ENCODE results near the gene ITPR1.

Gene ITPR1

DNA sequence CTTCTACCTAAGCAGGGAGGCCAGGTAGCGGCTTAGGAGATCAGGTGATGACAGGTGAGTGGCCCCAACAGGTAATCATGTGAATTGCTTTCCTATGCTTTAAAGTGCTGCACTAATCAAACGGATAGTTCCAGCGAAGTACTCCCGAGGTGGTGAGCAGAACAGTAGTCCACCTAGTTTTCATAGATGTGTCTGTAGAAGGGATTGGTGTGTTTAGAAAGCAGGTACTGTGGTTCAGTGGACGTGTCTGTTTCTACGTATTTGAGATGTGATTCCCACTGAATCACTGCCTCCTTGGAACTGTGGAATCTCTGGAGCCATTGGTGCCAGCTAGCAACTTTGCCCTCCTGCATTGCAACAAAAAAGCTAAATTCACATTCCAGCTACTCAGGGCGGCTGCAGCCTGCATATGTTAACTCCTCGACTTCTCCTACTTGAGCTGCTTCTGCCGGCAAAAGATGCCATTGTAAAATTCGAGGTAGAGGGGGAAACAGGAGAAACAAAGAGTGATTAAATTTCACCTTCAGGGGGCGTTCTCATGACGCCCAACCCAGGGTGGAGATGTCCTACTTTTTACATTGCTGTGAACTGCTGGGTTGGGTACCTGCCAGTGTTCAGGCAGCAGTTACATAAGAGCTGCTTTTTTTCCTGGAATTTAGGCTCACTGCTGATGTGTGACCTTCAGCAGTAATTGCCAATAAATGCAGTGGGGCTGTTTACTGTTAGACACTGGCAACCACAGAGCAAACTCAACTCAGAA, 227.3 kb downstream of the ITPR1 start:
- peak; percentile 79 for DNase-seq (ENCODE audit: low spot score)

DNA sequence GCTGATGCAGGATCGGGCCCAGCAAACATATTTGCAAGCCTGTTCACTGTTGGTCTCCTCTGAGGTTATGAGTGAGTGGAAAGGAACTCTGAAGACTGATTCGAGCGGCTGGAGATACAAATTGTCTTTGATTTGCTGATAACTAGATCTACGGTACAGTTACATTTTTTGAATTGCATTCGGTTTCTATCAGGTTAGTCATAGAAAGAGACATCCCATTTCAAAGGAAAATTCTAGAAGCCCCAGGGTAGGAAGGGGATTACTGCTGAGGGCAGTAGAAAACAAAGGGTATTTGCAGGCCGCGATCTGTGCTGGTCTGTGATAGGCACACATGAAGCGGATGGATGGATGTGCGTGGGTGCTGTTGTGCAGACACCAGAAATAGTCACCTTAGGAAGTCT, 228.4 kb downstream of the ITPR1 start:
- DNase-seq (ENCODE audit: low spot score) = no peak

DNA sequence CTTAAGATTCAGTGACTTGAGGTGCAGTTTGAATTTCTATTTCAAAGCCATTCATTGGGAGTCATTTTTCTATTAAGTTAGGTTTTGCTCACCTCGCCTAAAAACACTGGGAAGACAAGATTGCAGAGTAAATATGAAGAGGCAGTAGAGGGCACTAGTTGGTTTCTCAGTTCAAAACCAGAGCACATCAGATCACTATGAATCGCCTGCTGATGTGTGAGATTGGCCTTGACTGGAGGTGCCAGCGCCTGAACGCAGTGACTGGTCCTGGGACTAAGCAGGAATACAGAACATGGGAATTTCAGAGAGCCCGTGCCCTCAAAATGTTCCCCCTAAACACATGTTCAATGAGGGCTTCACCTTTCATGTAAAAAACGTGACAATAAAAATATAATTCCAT, 229.0 kb downstream of the ITPR1 start:
- DNase-seq (ENCODE audit: low spot score) = peak; percentile 78

GRCh38 chr3:4724051-4724629, 231.0 kb downstream of the ITPR1 start:
- DNase-seq (ENCODE audit: low spot score) = no peak

- no peak for DNase-seq (ENCODE audit: low spot score)
Observed at GRCh38 chr3:4726549-4726948, 233.4 kb downstream of the ITPR1 start.

GRCh38 chr3:4729061-4729973, 236.2 kb downstream of the ITPR1 start:
- no peak for DNase-seq (ENCODE audit: low spot score)

- DNase-seq (ENCODE audit: low spot score) = peak; percentile 84
Observed at GRCh38 chr3:4730719-4731118, 237.6 kb downstream of the ITPR1 start.

DNA sequence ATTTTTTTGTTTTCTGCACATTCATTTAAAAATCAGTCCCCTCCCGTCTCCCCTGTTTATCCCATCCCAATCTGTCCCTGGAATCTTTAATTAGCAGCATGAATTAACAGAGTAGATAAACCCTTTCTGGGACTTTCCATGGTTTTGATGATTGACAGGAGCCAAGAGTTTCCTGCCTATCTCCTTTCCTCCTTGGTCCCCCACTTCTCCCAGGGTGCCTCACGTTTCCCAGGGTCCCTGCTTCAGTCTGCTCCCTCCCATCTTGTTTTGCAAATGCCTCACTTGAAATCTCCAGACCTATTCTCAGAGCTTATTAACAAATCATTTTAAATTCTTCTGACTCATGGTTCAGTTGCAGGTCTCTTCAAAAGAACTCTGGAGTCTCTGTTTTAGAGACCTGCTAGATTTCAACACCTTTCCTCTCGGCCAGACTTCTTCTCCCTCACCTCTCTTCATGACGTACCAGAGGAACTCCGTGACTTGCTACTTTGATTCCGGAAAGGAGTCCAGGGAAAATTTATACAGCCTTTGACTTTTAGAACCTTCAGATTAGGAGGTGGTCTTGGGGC, 238.5 kb downstream of the ITPR1 start:
- no peak for DNase-seq (ENCODE audit: low spot score)

GRCh38 chr3:4732925-4733324, 239.8 kb downstream of the ITPR1 start:
- DNase-seq (ENCODE audit: low spot score) = no peak

GRCh38 chr3:4734454-4734853, 241.3 kb downstream of the ITPR1 start:
- no peak for DNase-seq (ENCODE audit: low spot score)

DNA sequence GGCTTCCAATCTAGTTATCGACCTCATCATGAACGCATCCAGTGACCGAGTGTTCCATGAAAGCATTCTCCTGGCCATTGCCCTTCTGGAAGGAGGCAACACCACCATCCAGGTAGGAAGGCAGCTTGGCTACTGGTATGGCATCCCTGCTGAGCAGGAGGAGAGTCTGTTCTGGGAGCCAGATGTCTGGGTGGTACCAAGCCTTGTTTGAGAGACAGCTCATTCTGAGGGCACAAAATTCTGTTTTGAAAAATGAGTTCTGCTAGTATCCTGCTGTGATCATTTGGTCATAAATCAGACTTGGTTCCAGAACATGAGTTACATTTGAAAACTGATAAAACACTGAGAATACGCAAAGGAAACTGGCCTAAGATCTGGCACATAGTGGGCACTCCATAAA, 242.1 kb downstream of the ITPR1 start:
- no peak for DNase-seq (ENCODE audit: low spot score)

GRCh38 chr3:4736284-4736861, 243.2 kb downstream of the ITPR1 start:
- no peak for DNase-seq (ENCODE audit: low spot score)

- no peak for DNase-seq (ENCODE audit: low spot score)
Observed at GRCh38 chr3:4738737-4739274, 245.7 kb downstream of the ITPR1 start.

- DNase-seq (ENCODE audit: low spot score) = no peak
Observed at GRCh38 chr3:4739289-4740236, 246.4 kb downstream of the ITPR1 start.

- no peak for DNase-seq (ENCODE audit: low spot score)
Observed at GRCh38 chr3:4740397-4741105, 247.4 kb downstream of the ITPR1 start.

DNA sequence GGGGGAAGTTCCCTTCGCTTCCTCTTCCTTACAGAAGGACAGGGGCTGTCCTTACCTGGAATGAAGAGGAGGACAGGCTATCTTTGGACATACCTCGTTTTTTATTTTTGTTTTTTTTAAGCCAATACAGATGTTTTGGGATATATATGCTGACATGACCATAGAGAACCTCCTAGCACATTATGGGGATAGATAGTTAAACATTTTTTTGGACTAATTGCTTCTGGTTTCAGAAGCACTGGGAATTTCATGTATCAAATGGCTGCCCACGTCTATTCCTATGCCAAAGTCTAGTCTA, 247.9 kb downstream of the ITPR1 start:
- DNase-seq (ENCODE audit: low spot score) = no peak

GRCh38 chr3:4741404-4742307, 248.5 kb downstream of the ITPR1 start:
- peak; percentile 28 for DNase-seq (ENCODE audit: low spot score)

GRCh38 chr3:4742359-4742758, 249.2 kb downstream of the ITPR1 start:
- DNase-seq (ENCODE audit: low spot score) = no peak

- DNase-seq (ENCODE audit: low spot score) = no peak
Observed at GRCh38 chr3:4743371-4743770, 250.2 kb downstream of the ITPR1 start.
